DOHH2 (cell line): ENCODE data around the gene PRKAB1.

Experiments used
- EZH2phosphoT487 ChIP-seq: fragments of 200-600 bp; sonication (generic); IDR thresholded peaks from 2 replicates; pipeline ENCODE4 v1.6.1; 2017; ENCODE audit warnings: borderline replicate concordance, mild to moderate bottlenecking, antibody characterized with exemption, low read length, moderate library complexity, mixed read lengths
- TF ChIP-seq, protein P1 (sequence below): fragments of 200-600 bp; sonication (generic); IDR thresholded peaks from one replicate; pipeline ENCODE4 v1.5.1; 2014; ENCODE audit warnings: antibody characterized with exemption, mild to moderate bottlenecking, low read depth, low read length; ENCODE audit not compliant: poor library complexity, severe bottlenecking

DNA sequence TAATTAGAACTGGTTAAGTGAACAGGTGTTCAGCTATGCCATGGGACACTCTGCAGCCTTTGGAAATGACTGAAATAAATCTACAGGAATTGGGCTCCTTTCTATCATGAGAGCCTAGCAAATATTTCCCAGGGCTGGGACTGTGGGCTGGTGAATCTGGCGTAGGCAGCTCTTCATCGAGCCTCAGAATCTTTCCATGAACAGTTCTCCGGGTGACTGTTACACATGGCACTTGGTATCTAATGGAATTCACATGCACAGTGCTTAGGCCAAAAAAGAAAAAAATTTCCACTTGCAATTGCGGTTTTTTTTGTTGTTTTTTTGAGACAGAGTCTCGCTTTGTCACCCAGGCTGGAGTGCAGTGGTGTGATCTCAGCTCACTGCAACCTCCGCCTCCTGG is 32.1 kb downstream of the PRKAB1 start:
- TF ChIP-seq, protein P1, sequence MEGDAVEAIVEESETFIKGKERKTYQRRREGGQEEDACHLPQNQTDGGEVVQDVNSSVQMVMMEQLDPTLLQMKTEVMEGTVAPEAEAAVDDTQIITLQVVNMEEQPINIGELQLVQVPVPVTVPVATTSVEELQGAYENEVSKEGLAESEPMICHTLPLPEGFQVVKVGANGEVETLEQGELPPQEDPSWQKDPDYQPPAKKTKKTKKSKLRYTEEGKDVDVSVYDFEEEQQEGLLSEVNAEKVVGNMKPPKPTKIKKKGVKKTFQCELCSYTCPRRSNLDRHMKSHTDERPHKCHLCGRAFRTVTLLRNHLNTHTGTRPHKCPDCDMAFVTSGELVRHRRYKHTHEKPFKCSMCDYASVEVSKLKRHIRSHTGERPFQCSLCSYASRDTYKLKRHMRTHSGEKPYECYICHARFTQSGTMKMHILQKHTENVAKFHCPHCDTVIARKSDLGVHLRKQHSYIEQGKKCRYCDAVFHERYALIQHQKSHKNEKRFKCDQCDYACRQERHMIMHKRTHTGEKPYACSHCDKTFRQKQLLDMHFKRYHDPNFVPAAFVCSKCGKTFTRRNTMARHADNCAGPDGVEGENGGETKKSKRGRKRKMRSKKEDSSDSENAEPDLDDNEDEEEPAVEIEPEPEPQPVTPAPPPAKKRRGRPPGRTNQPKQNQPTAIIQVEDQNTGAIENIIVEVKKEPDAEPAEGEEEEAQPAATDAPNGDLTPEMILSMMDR = no peak
- no peak for TF ChIP-seq EZH2phosphoT487
